HEK293 (cell line): Measurements from ENCODE around the gene NFIB.

ENCODE experiments used
- CTCF ChIP-seq: fragments of 450-650 bp; formaldehyde crosslinking; IDR thresholded peaks from 2 replicates; pipeline ENCODE4 v1.5.1; 2016; ENCODE audit warnings: missing biosample characterization, missing genetic modification characterization
- KLF16 ChIP-seq: fragments of 450-650 bp; formaldehyde crosslinking; IDR thresholded peaks from 2 replicates; pipeline ENCODE4 v1.5.1; 2017; ENCODE audit warnings: missing biosample characterization, missing genetic modification characterization
- PRDM4 ChIP-seq: fragments of 450-650 bp; formaldehyde crosslinking; IDR thresholded peaks from 2 replicates; pipeline ENCODE4 v1.5.1; 2017; ENCODE audit warnings: missing biosample characterization, missing genetic modification characterization
- TCF7L2 ChIP-seq: IDR thresholded peaks from 2 replicates; pipeline ENCODE4 v1.6.1; 2011; ENCODE audit warnings: low read depth, mild to moderate bottlenecking, inconsistent platforms, low read length, moderate library complexity, borderline replicate concordance
- ZBTB17 ChIP-seq: fragments of 450-650 bp; formaldehyde crosslinking; IDR thresholded peaks from 2 replicates; pipeline ENCODE4 v1.5.1; 2016; ENCODE audit warnings: missing biosample characterization, missing genetic modification characterization
- ZBTB49 ChIP-seq: fragments of 450-650 bp; formaldehyde crosslinking; IDR thresholded peaks from 2 replicates; pipeline ENCODE4 v1.5.1; 2016; ENCODE audit warnings: missing biosample characterization, missing genetic modification characterization, low read depth
- ZFHX2 ChIP-seq: fragments of 450-650 bp; formaldehyde crosslinking; conservative IDR thresholded peaks from 2 replicates; pipeline ENCODE4 v1.5.1; 2016; ENCODE audit warnings: missing biosample characterization, missing genetic modification characterization
- ZNF239 ChIP-seq: fragments of 450-650 bp; formaldehyde crosslinking; IDR thresholded peaks from 2 replicates; pipeline ENCODE4 v1.5.1; 2016; ENCODE audit warnings: missing biosample characterization, missing genetic modification characterization
- ZNF423 ChIP-seq: fragments of 450-650 bp; formaldehyde crosslinking; IDR thresholded peaks from 2 replicates; pipeline ENCODE4 v1.5.1; 2016; ENCODE audit warnings: missing biosample characterization, missing genetic modification characterization
- ZNF433 ChIP-seq: fragments of 450-650 bp; formaldehyde crosslinking; IDR thresholded peaks from 2 replicates; pipeline ENCODE4 v1.5.1; 2016; ENCODE audit warnings: missing biosample characterization, missing genetic modification characterization, low read depth
- ZNF518A ChIP-seq: fragments of 450-650 bp; formaldehyde crosslinking; conservative IDR thresholded peaks from 2 replicates; pipeline ENCODE4 v1.5.1; 2016; ENCODE audit warnings: low read depth, missing biosample characterization, missing genetic modification characterization
- ZNF701 ChIP-seq: fragments of 450-650 bp; formaldehyde crosslinking; IDR thresholded peaks from 2 replicates; pipeline ENCODE4 v1.5.1; 2016; ENCODE audit warnings: missing biosample characterization, missing genetic modification characterization
- ZNF707 ChIP-seq: fragments of 450-650 bp; formaldehyde crosslinking; IDR thresholded peaks from 2 replicates; pipeline ENCODE4 v1.5.1; 2016; ENCODE audit warnings: missing biosample characterization, missing genetic modification characterization
- ZNF776 ChIP-seq: fragments of 450-650 bp; formaldehyde crosslinking; IDR thresholded peaks from 2 replicates; pipeline ENCODE4 v1.5.0; 2017; ENCODE audit warnings: missing biosample characterization, missing genetic modification characterization, borderline replicate concordance

- no peak for TF ChIP-seq CTCF (tag by site-specific recombination)
- no peak for TF ChIP-seq ZNF518A (tag by site-specific recombination)
- no peak for TF ChIP-seq ZNF433 (tag by site-specific recombination)
- TF ChIP-seq ZNF776 = no peak
- TF ChIP-seq ZBTB49 = no peak
- TF ChIP-seq ZNF701 (tag by site-specific recombination) = no peak
- TF ChIP-seq ZNF707 (tag by site-specific recombination) = no peak
- no peak for TF ChIP-seq ZNF423
- no peak for TF ChIP-seq ZFHX2
- TF ChIP-seq TCF7L2 = no peak
- TF ChIP-seq ZBTB17 (tag by site-specific recombination) = no peak
- no peak for TF ChIP-seq ZNF239 (tag by site-specific recombination)
- no peak for TF ChIP-seq KLF16 (tag by site-specific recombination)
- no peak for TF ChIP-seq PRDM4 (tag by site-specific recombination)
Observed at GRCh38 chr9:14193328-14193990, 120.5 kb downstream of the NFIB start.
